ENCODE measurements around the gene RFC3. TPM values are rescaled to one million over a fixed set of nuclear protein-coding genes. Genes with fewer than 3 reads are reported as not detected.
A peak's percentile ranks its signal among the peaks of the same experiment; 100 is the strongest.

Gene RFC3
- total and polyA plus RNA-seq, 2 of the 13 experiments (the other 11 are each of a cell fraction or from before 2014, with no cell fraction given), result 16.0 to 55.7 TPM

- no peak for TF ChIP-seq ZBTB39 (CRISPR knock-in tag; IDR thresholded peaks at IDR 0.05)
- TF ChIP-seq RFXANK (CRISPR knock-in tag; IDR thresholded peaks at IDR 0.05), result no peak
- no peak for TF ChIP-seq HOXA3 (CRISPR knock-in tag; IDR thresholded peaks at IDR 0.05)
- TF ChIP-seq NFYB (CRISPR knock-in tag; IDR thresholded peaks at IDR 0.05), result no peak
- no peak for TF ChIP-seq ZNF619 (CRISPR knock-in tag; IDR thresholded peaks at IDR 0.05)
- no peak for TF ChIP-seq ZNF580 (CRISPR knock-in tag; IDR thresholded peaks at IDR 0.05; ENCODE audit: borderline replicate concordance, low read depth)
- TF ChIP-seq KLF15 (CRISPR knock-in tag; IDR thresholded peaks at IDR 0.05; ENCODE audit: borderline replicate concordance), result no peak
- TF ChIP-seq GABPA (IDR thresholded peaks at IDR 0.05; ENCODE audit: low read depth, low read length), result no peak
- no peak; the same call in 1 of the 2 replicates for TF ChIP-seq GABPA (CRISPR knock-in tag; IDR thresholded peaks at IDR 0.05; ENCODE audit: low read depth)
- peak; percentile 76; the same call in 1 of the 2 replicates for TF ChIP-seq ISL2 (CRISPR knock-in tag; IDR thresholded peaks at IDR 0.05)
- TF ChIP-seq FOXK1 (CRISPR knock-in tag; IDR thresholded peaks at IDR 0.05; ENCODE audit: borderline replicate concordance, low read depth), result peak; percentile 38; the same call in 1 of the 2 replicates
- TF ChIP-seq MLLT10 (CRISPR knock-in tag; IDR thresholded peaks at IDR 0.05), result no peak
- no peak for TF ChIP-seq REXO4 (CRISPR knock-in tag; IDR thresholded peaks at IDR 0.05; ENCODE audit: borderline replicate concordance)
- no peak for TF ChIP-seq MED13 (CRISPR knock-in tag; IDR thresholded peaks at IDR 0.05)
- TF ChIP-seq MATR3 (CRISPR knock-in tag; IDR thresholded peaks at IDR 0.05), result no peak
- TF ChIP-seq ZNF784 (CRISPR knock-in tag; IDR thresholded peaks at IDR 0.05; ENCODE audit: borderline replicate concordance), result no peak
- TF ChIP-seq SP2 (CRISPR knock-in tag; IDR thresholded peaks at IDR 0.05), result no peak
- no peak for TF ChIP-seq SNAI1 (CRISPR knock-in tag; IDR thresholded peaks at IDR 0.05; ENCODE audit: borderline replicate concordance)
- 0 out of 2 replicates have a peak, but pooled peaks have one; percentile 32 for TF ChIP-seq DRAP1 (CRISPR knock-in tag; IDR thresholded peaks at IDR 0.05)
- TF ChIP-seq THYN1 (CRISPR knock-in tag; IDR thresholded peaks at IDR 0.05; ENCODE audit: borderline replicate concordance, low read depth), result no peak
- TF ChIP-seq SP5 (CRISPR knock-in tag; IDR thresholded peaks at IDR 0.05; ENCODE audit: borderline replicate concordance, low read depth), result 0 out of 2 replicates have a peak, but pooled peaks have one; percentile 15
These were observed 55.4 kb downstream of the RFC3 start (continued) for GRCh38 chr13:33873251-33873908.
